Activated T-cell treated with anti-CD3 and anti-CD28 coated beads, Interleukin-2, amount 50 U/mL, for 72 hours (primary cell): ENCODE measurements around the gene SMIM34. TPM values are rescaled to one million over a fixed set of nuclear protein-coding genes. Genes with fewer than 3 reads are reported as not detected.
A peak's percentile ranks its signal among the peaks of the same experiment; 100 is the strongest.
"Not testable (repeated sequence)": the region's sequence is repeated elsewhere in the genome, so short reads cannot be mapped to it uniquely, and the experiment has no call there.

ENCODE experiments used
- ATAC-seq, 2 donors: fragments of 150-1000 bp; cut with Tn5 transposase; replicated peaks in 1 of 2; 2 replicates each; pipeline ENCODE4 v1.10.0; 2021; ENCODE audit warnings: moderate library complexity in 2 of 2, mild to moderate bottlenecking in 1 of 2
- DNase-seq, 2 donors: peaks; one replicate each; pipeline ENCODE4 v3.0.0; 2021 to 2022; ENCODE audit warnings: mixed read lengths in 1 of 2
- H3K27ac Mint-ChIP-seq: one replicate; pipeline ENCODE4 v1.8.0; 2022; ENCODE audit warnings: mild to moderate bottlenecking, moderate library complexity, mixed read lengths
- H3K27me3 Mint-ChIP-seq: one replicate; pipeline ENCODE4 v1.8.0; 2022; ENCODE audit warnings: low read depth, mixed read lengths
- H3K36me3 Mint-ChIP-seq, 2 donors: one replicate each; pipeline ENCODE4 v1.8.0; 2022; ENCODE audit warnings: mixed read lengths in 2 of 2, mild to moderate bottlenecking in 1 of 2; ENCODE audit not compliant: insufficient read depth in 2 of 2
- H3K4me1 Mint-ChIP-seq: one replicate; pipeline ENCODE4 v1.8.0; 2022; ENCODE audit warnings: low read depth, mixed read lengths
- H3K4me3 Mint-ChIP-seq, 2 donors: one replicate each; pipeline ENCODE4 v1.8.0; 2022; ENCODE audit warnings: mild to moderate bottlenecking in 2 of 2, mixed read lengths in 2 of 2, moderate library complexity in 2 of 2
- H3K9me3 Mint-ChIP-seq, 2 donors: one replicate each; pipeline ENCODE4 v1.8.0; 2022; ENCODE audit warnings: mixed read lengths in 2 of 2
- total RNA-seq, 2 donors: library from RNA; stranded (reverse); gene quantifications; one replicate each; pipeline ENCODE4 v1.2.3, GENCODE V29; 2022

Gene SMIM34
- not detected for total RNA-seq

GRCh38 chr21:34423805-34424204, at the start of gene SMIM34:
TSS of gene SMIM34 (minus strand) at chr21:34423951. CDS start at chr21:34423839, 112 bp downstream.
- not testable (repeated sequence) for ATAC-seq, H3K4me1 Mint-ChIP-seq, H3K27me3 Mint-ChIP-seq, H3K9me3 Mint-ChIP-seq, H3K36me3 Mint-ChIP-seq, H3K27ac Mint-ChIP-seq, DNase-seq, H3K4me3 Mint-ChIP-seq

DNA sequence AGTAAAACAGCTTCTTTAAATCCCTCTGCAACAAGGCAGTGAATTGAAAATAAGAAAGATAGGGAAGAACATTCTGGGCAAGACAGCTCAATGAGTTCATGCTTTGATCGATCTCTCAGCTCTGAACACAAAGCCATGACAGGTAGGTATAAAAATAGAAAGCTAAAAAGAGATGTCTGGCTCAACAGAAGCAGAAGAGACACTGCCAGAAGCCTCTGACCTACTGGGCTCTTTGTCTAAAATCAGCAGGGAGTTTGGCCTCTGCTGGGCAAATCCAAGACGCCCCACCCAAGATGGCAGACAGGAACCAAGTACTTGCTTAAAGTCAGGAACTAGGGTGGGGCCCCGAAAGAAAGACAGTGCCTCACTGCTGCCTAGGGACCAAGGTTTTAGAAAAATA, 43.6 kb upstream of the SMIM34 start:
- not testable (repeated sequence) for H3K4me3 Mint-ChIP-seq, ATAC-seq, DNase-seq, H3K9me3 Mint-ChIP-seq, H3K36me3 Mint-ChIP-seq, H3K27me3 Mint-ChIP-seq, H3K4me1 Mint-ChIP-seq, H3K27ac Mint-ChIP-seq

DNA sequence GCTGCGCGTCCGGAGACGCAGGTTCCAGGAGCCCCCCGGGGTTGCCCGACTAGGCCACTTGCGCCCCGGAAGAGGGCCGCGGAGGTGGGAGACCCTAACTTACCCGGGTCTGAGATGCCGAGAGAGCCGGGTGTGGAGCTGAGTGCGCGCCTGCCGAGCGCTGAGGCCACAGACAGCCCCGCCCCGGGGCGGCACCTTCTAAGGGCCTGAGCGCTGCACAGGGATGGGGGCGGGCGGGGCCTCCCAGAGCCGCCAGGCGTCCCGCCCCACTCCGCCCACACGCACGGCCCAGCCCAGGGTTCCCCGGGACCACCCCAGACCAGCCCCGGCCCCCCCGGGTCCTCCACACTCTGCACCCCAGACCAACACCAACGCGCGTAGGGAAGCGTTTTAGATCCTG, 35.7 kb upstream of the SMIM34 start:
- DNase-seq, H3K4me3 Mint-ChIP-seq, H3K27me3 Mint-ChIP-seq, H3K4me1 Mint-ChIP-seq, ATAC-seq, H3K27ac Mint-ChIP-seq, H3K9me3 Mint-ChIP-seq, H3K36me3 Mint-ChIP-seq: not testable (repeated sequence)

- not testable (repeated sequence) for DNase-seq, H3K27ac Mint-ChIP-seq, H3K4me3 Mint-ChIP-seq, H3K4me1 Mint-ChIP-seq, ATAC-seq, H3K36me3 Mint-ChIP-seq, H3K9me3 Mint-ChIP-seq, H3K27me3 Mint-ChIP-seq
Measured at GRCh38 chr21:34458266-34458665, 34.5 kb upstream of the SMIM34 start.

DNA sequence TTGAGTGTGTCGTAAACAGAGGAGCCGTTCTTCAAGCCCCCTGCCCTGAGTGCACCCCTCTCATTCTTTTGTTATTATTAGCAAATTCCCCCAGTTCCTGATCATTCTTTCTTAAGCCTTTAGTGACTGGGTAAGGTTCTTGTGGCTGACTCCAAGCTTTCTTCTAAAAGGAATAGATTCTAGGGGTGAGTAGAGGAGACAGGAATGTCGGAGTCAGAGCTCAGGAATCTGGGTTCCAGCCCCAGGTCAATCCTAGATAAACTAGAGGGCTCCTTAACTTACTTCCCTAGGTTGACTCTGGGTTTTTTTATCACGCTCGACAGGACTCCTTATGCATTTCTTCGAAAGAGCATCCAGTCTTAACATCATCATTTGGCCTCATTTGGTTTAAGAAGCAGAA, 32.4 kb upstream of the SMIM34 start:
- not testable (repeated sequence) for H3K9me3 Mint-ChIP-seq, H3K4me3 Mint-ChIP-seq, H3K27ac Mint-ChIP-seq, DNase-seq, H3K27me3 Mint-ChIP-seq, ATAC-seq, H3K36me3 Mint-ChIP-seq, H3K4me1 Mint-ChIP-seq

DNA sequence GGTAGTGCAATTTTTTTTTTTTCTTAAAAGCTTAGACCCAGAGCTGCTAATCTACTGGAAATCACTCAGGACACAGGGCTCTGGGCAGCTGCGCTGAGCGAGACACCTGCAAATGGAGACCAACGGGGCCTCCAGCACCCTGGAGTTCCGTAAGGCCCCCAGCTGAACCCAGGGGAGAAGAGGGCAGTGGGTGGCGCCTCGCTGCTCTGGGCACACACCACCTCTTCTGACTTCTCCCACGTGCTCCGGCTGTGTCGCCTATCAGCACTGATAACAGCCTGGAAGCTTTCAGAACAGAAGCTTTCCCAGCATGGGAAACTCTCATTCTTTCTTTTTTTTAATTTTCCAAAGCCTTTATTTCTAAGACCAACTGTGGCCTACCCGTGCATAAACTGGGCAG, 31.9 kb upstream of the SMIM34 start:
- H3K27ac Mint-ChIP-seq, ATAC-seq, H3K4me3 Mint-ChIP-seq: not testable (repeated sequence)

GRCh38 chr21:34447018-34447417, 23.3 kb upstream of the SMIM34 start:
- not testable (repeated sequence) for H3K27me3 Mint-ChIP-seq, H3K27ac Mint-ChIP-seq, H3K4me3 Mint-ChIP-seq, DNase-seq, H3K9me3 Mint-ChIP-seq, H3K4me1 Mint-ChIP-seq, H3K36me3 Mint-ChIP-seq, ATAC-seq

More for the DNA sequence above, 31.9 kb upstream of the SMIM34 start:
- not testable (repeated sequence) for H3K9me3 Mint-ChIP-seq, H3K36me3 Mint-ChIP-seq, H3K4me1 Mint-ChIP-seq, DNase-seq, H3K27me3 Mint-ChIP-seq

GRCh38 chr21:34443486-34443885, 19.7 kb upstream of the SMIM34 start:
- DNase-seq, H3K4me1 Mint-ChIP-seq, H3K36me3 Mint-ChIP-seq, H3K9me3 Mint-ChIP-seq, H3K27me3 Mint-ChIP-seq, H3K4me3 Mint-ChIP-seq, H3K27ac Mint-ChIP-seq: not testable (repeated sequence)
- ATAC-seq = peak; percentile 45 to 47

DNA sequence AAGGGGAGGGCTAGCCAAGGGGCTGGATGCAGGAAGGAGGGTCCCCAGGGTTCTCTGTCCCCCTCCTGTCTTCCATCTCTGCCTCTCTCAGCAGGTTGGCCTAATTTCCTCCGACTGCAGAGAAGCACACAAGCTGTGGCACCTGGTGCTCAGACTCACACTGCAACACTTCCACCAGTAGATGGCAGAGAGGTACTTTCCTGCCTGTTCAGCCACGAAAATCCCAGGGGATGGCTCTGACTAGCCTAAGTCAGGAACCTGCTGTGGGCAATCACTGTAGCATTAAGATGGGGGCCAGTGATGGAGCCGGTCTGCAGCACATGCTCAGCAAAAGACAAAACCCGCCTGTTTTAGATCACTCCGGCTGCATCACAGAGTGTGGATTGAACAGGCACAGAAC, 6.0 kb upstream of the SMIM34 start:
- not testable (repeated sequence) for H3K4me3 Mint-ChIP-seq, H3K36me3 Mint-ChIP-seq, H3K4me1 Mint-ChIP-seq, DNase-seq, H3K27ac Mint-ChIP-seq, H3K27me3 Mint-ChIP-seq, H3K9me3 Mint-ChIP-seq, ATAC-seq

DNA sequence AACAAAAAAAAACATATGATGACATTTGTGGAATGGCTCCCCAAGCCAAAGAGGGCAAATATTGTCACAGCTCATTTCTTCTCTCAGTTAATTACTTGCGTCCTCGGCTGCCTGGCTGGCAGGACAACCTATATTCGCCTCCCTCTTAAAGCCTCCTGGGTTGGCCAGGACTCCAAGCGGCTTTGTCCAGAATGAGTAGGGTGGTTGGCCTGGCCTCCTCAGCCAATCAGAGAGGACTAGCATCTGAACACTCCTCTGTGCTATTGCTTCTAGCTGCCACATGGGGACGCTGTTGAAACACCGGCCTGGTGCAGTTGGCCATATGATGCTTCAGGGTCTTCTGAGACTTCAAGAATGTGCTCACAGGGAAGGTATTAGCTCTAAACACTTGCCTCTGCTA, 4.7 kb upstream of the SMIM34 start:
- H3K36me3 Mint-ChIP-seq, H3K4me1 Mint-ChIP-seq, H3K9me3 Mint-ChIP-seq, DNase-seq, H3K4me3 Mint-ChIP-seq, H3K27me3 Mint-ChIP-seq, ATAC-seq, H3K27ac Mint-ChIP-seq: not testable (repeated sequence)

- not testable (repeated sequence) for H3K4me1 Mint-ChIP-seq, H3K9me3 Mint-ChIP-seq, H3K4me3 Mint-ChIP-seq, H3K27me3 Mint-ChIP-seq, ATAC-seq, DNase-seq, H3K36me3 Mint-ChIP-seq, H3K27ac Mint-ChIP-seq
Measured at GRCh38 chr21:34427339-34427738, 3.6 kb upstream of the SMIM34 start.

- not testable (repeated sequence) for DNase-seq, H3K27me3 Mint-ChIP-seq, H3K4me3 Mint-ChIP-seq, H3K27ac Mint-ChIP-seq, H3K4me1 Mint-ChIP-seq, H3K9me3 Mint-ChIP-seq, H3K36me3 Mint-ChIP-seq
- peak; percentile 88 to 93 for ATAC-seq
Measured at GRCh38 chr21:34417448-34418077, 6.2 kb downstream of the SMIM34 start.

DNA sequence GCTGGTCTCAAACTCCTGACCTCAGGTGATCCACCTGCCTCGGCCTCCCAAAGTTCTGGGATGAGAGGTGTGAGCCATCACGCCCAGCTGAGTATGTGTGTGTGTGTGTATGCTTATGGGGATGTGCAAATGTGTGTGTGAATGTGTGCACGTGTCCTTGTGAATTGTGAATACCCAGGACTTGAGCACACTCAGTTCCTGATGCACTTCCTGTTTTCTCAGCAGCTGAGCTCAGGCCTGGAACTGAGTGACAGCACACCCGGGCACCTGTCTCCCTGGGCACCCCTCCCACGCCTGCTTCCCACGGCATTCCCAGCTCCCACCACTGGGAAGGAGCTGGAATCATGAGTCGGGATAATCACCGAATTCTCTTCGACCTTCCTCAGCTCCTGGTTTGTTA, 16.5 kb downstream of the SMIM34 start:
- H3K4me1 Mint-ChIP-seq, H3K9me3 Mint-ChIP-seq, H3K27ac Mint-ChIP-seq: not testable (repeated sequence)

GRCh38 chr21:34406676-34407075, 17.1 kb downstream of the SMIM34 start:
- H3K4me1 Mint-ChIP-seq, H3K27me3 Mint-ChIP-seq, DNase-seq, H3K36me3 Mint-ChIP-seq, ATAC-seq, H3K4me3 Mint-ChIP-seq, H3K27ac Mint-ChIP-seq, H3K9me3 Mint-ChIP-seq: not testable (repeated sequence)

More for the DNA sequence above, 16.5 kb downstream of the SMIM34 start:
- not testable (repeated sequence) for H3K36me3 Mint-ChIP-seq, H3K27me3 Mint-ChIP-seq, H3K4me3 Mint-ChIP-seq, ATAC-seq, DNase-seq
